ENCODE results near the gene SLC27A6. TPM values are rescaled to one million over a fixed set of nuclear protein-coding genes. Genes with fewer than 3 reads are reported as not detected.

The SLC27A6 gene
- polyA plus RNA-seq, 1 donor (not counting 4 experiments of a cell fraction or from before 2014, with no cell fraction given), result 0.80 TPM

- no peak overlapping the region for H3K4me3 ChIP-seq (ENCODE audit: control insufficient read depth in 2 of 3, extremely low read depth in 1 of 3, insufficient read depth in 2 of 3, low read depth in 1 of 3, low read length in 3 of 3)
- no peak overlapping the region for H3K4me2 ChIP-seq (ENCODE audit: control insufficient read depth, extremely low read depth, insufficient read depth, low read depth, low read length)
- H4K20me1 ChIP-seq (ENCODE audit: control insufficient read depth, extremely low read depth, insufficient read depth, low read length), result no peaks in the 10 kb centered on the region
- H3K36me3 ChIP-seq (ENCODE audit: control insufficient read depth in 2 of 2, extremely low read depth in 1 of 2, insufficient read depth in 2 of 2, low read length in 2 of 2), result no peaks in the 10 kb centered on the region
- TF ChIP-seq CTCF (optimal IDR thresholded peaks at IDR 0.05 in 1 of 3, IDR thresholded peaks at IDR 0.05 in 1 of 3, conservative IDR thresholded peaks at IDR 0.05 in 1 of 3; ENCODE audit: extremely low read depth in 1 of 3, insufficient read depth in 2 of 3, low read length in 3 of 3) (no peak), EZH2 (IDR thresholded peaks at IDR 0.05; ENCODE audit: low read length) (no peak)
- no peaks in the 10 kb centered on the region for H3K79me2 ChIP-seq (ENCODE audit: control insufficient read depth, insufficient read depth, low read length)
- H2AFZ ChIP-seq (ENCODE audit: control insufficient read depth, low read length), result no peak overlapping the region
- dilution Hi-C loops (cut with MboI; ENCODE audit: extremely low pct_ligation_motif_present, low sequenced_read_pairs), result no loop called here
- no peak for DNase-seq (ENCODE audit: low read depth, low spot score)
- H3K27ac ChIP-seq (ENCODE audit: control insufficient read depth, insufficient read depth, low read length), result no peak overlapping the region
- no peaks in the 10 kb centered on the region for H3K9me3 ChIP-seq (ENCODE audit: control insufficient read depth, low read depth, low read length)
- no peaks in the 10 kb centered on the region for H3K4me1 ChIP-seq (ENCODE audit: control insufficient read depth, extremely low read depth, insufficient read depth, low read length)
- no peaks in the 10 kb centered on the region for H3K9me1 ChIP-seq (ENCODE audit: control insufficient read depth, extremely low read depth, insufficient read depth, low read length)
- FAIRE-seq, result no peak
- no peak overlapping the region for H3K9ac ChIP-seq (ENCODE audit: control insufficient read depth, extremely low read depth, insufficient read depth, low read length)
- H3K27me3 ChIP-seq (ENCODE audit: control insufficient read depth, extremely low read depth, insufficient read depth, low read length), result no peaks in the 10 kb centered on the region
Observed at GRCh38 chr5:129057329-129057728, 92.0 kb downstream of the SLC27A6 start.

GRCh38 chr5:129061849-129062248 is 96.6 kb downstream of the SLC27A6 start:
- H4K20me1 ChIP-seq (ENCODE audit: control insufficient read depth, extremely low read depth, insufficient read depth, low read length), result no peaks in the 10 kb centered on the region
- no peak overlapping the region for H3K4me3 ChIP-seq (ENCODE audit: control insufficient read depth in 2 of 3, extremely low read depth in 1 of 3, insufficient read depth in 2 of 3, low read depth in 1 of 3, low read length in 3 of 3)
- no peak overlapping the region for H3K4me2 ChIP-seq (ENCODE audit: control insufficient read depth, extremely low read depth, insufficient read depth, low read depth, low read length)
- H3K9ac ChIP-seq (ENCODE audit: control insufficient read depth, extremely low read depth, insufficient read depth, low read length), result no peak overlapping the region
- no peaks in the 10 kb centered on the region for H3K79me2 ChIP-seq (ENCODE audit: control insufficient read depth, insufficient read depth, low read length)
- no peak for TF ChIP-seq CTCF (optimal IDR thresholded peaks at IDR 0.05 in 1 of 3, IDR thresholded peaks at IDR 0.05 in 1 of 3, conservative IDR thresholded peaks at IDR 0.05 in 1 of 3; ENCODE audit: extremely low read depth in 1 of 3, insufficient read depth in 2 of 3, low read length in 3 of 3)
- no peak for TF ChIP-seq EZH2 (IDR thresholded peaks at IDR 0.05; ENCODE audit: low read length)
- H3K9me3 ChIP-seq (ENCODE audit: control insufficient read depth, low read depth, low read length), result no peaks in the 10 kb centered on the region
- no peak for DNase-seq (ENCODE audit: low read depth, low spot score)
- dilution Hi-C loops (cut with MboI; ENCODE audit: extremely low pct_ligation_motif_present, low sequenced_read_pairs), result no loop called here
- FAIRE-seq, result no peak
- no peaks in the 10 kb centered on the region for H3K36me3 ChIP-seq (ENCODE audit: control insufficient read depth in 2 of 2, extremely low read depth in 1 of 2, insufficient read depth in 2 of 2, low read length in 2 of 2)
- no peaks in the 10 kb centered on the region for H3K9me1 ChIP-seq (ENCODE audit: control insufficient read depth, extremely low read depth, insufficient read depth, low read length)
- H3K4me1 ChIP-seq (ENCODE audit: control insufficient read depth, extremely low read depth, insufficient read depth, low read length), result no peaks in the 10 kb centered on the region
- no peak overlapping the region for H2AFZ ChIP-seq (ENCODE audit: control insufficient read depth, low read length)
- no peak overlapping the region for H3K27ac ChIP-seq (ENCODE audit: control insufficient read depth, insufficient read depth, low read length)
- H3K27me3 ChIP-seq (ENCODE audit: control insufficient read depth, extremely low read depth, insufficient read depth, low read length), result no peaks in the 10 kb centered on the region
